HepG2 (cell line): ENCODE measurements around the gene LUZP1. TPM values are rescaled to one million over a fixed set of nuclear protein-coding genes. Genes with fewer than 3 reads are reported as not detected.
A peak's percentile ranks its signal among the peaks of the same experiment; 100 is the strongest.

Experiments
- ATAC-seq: fragments of 200-7000 bp; cut with Tn5 transposase; 3 replicates; pipeline ENCODE4 v1.9.1; 2020; ENCODE audit warnings: mild to moderate bottlenecking, moderate library complexity
- BruUV-seq: library from RNA; stranded (reverse); fragments of 400-500 nt; replicated peaks from 2 replicates; lab custom pipeline; 2021; lab: Mats Ljungman, UMichigan
- CTCF ChIA-PET: fragments of 300-600 bp; formaldehyde crosslinking; extraction: SDS; loops from one replicate; lab custom pipeline; 2021; ENCODE audit warnings: low total read pairs, inconsistent platforms, low intra/inter-chr PET ratio; lab: Yijun Ruan, JAX
- POLR2A ChIA-PET: fragments of 350-600 bp; sonication (Branson Sonifier 250); formaldehyde crosslinking; loops from one replicate; lab custom pipeline; 2020; ENCODE audit warnings: antibody characterized with exemption, inconsistent platforms; lab: Yijun Ruan, JAX
- DNase-seq: peaks from one replicate; pipeline ENCODE4 v3.0.0-alpha.2; 2015; ENCODE audit warnings: low spot score
- FAIRE-seq: peaks from 3 replicates; lab custom pipeline; 2011; peaks lifted over from hg19 to GRCh38; lab: Jason Lieb, UNC
- H2AFZ ChIP-seq: one replicate; pipeline ENCODE4 v1.6.1; 2011; ENCODE audit warnings: low read length, inconsistent platforms
- H3K27ac ChIP-seq: fragments of 300-600 bp; 3 replicates; pipeline ENCODE4 v1.8.0; 2011; ENCODE audit warnings: mixed run types, mild to moderate bottlenecking, mixed read lengths, low read length, inconsistent platforms; ENCODE audit not compliant: insufficient read depth; ENCODE audit errors: extremely low read length
- H3K27me3 ChIP-seq, 2 experiments: fragments of 200-600 bp in 1 of 2; 2 replicates in 1 of 2; 3 replicates in 1 of 2; pipeline versions ENCODE4 v1.6.0 to v1.8.0; 2011; ENCODE audit warnings: low read length in 2 of 2, mild to moderate bottlenecking in 2 of 2, moderate library complexity in 2 of 2, inconsistent platforms in 1 of 2; ENCODE audit not compliant: insufficient read depth in 2 of 2, control insufficient read depth in 1 of 2
- H3K36me3 ChIP-seq, 2 experiments: fragments of 200-600 bp in 1 of 2; replicated peaks in 1 of 2; 2 replicates in 1 of 2; 3 replicates in 1 of 2; pipeline versions ENCODE4 v1.5.1 to v1.8.0; 2011; ENCODE audit warnings: low read length in 2 of 2, inconsistent platforms in 1 of 2; ENCODE audit not compliant: insufficient read depth in 2 of 2, control insufficient read depth in 1 of 2
- H3K4me1 ChIP-seq: 2 replicates; pipeline ENCODE4 v1.5.1; 2012; ENCODE audit warnings: low read length, inconsistent platforms; ENCODE audit not compliant: insufficient read depth
- H3K4me2 ChIP-seq: 2 replicates; pipeline ENCODE4 v1.6.0; 2011; ENCODE audit warnings: low read depth, low read length, inconsistent platforms
- H3K4me3 ChIP-seq, 3 experiments: fragments of 200-600 bp in 1 of 3; sonication (generic), shearing (Covaris generic) in 1 of 3; replicated peaks in 1 of 3; 2 replicates each; pipeline ENCODE4 v1.5.1; 2011 to 2016; ENCODE audit warnings: low read length in 3 of 3, inconsistent platforms in 2 of 3, low read depth in 2 of 3, mild to moderate bottlenecking in 2 of 3, control low read depth in 1 of 3, mixed read lengths in 1 of 3; ENCODE audit not compliant: insufficient read depth in 1 of 3
- H3K79me2 ChIP-seq: one replicate; pipeline ENCODE4 v1.6.1; 2011; ENCODE audit warnings: low read length, inconsistent platforms; ENCODE audit not compliant: insufficient read depth
- H3K9ac ChIP-seq: 2 replicates; pipeline ENCODE4 v1.6.0; 2011; ENCODE audit warnings: mild to moderate bottlenecking, low read depth, low read length, inconsistent platforms; ENCODE audit not compliant: insufficient read depth
- H3K9me3 ChIP-seq: 2 replicates; pipeline ENCODE4 v1.5.1; 2012; ENCODE audit warnings: mild to moderate bottlenecking, low read length
- H4K20me1 ChIP-seq: 2 replicates; pipeline ENCODE4 v1.6.0; 2011; ENCODE audit warnings: inconsistent platforms, mild to moderate bottlenecking, low read length, moderate library complexity; ENCODE audit not compliant: insufficient read depth
- ARID2 ChIP-seq: sonication (generic); formaldehyde crosslinking; IDR thresholded peaks from 2 replicates; pipeline ENCODE4 v1.8.1; 2022; ENCODE audit warnings: mild to moderate bottlenecking, missing genetic modification reagents, borderline replicate concordance
- CEBPB ChIP-seq: IDR thresholded peaks from 2 replicates; pipeline ENCODE4 v1.6.1; 2011; ENCODE audit warnings: low read depth, low read length, improper control_type of control experiment, borderline replicate concordance
- EZH2 ChIP-seq: conservative IDR thresholded peaks from 2 replicates; pipeline ENCODE4 v1.6.1; 2012; ENCODE audit warnings: mild to moderate bottlenecking, low read depth, low read length, moderate library complexity
- MATR3 ChIP-seq: sonication (generic); formaldehyde crosslinking; IDR thresholded peaks from 2 replicates; pipeline ENCODE4 v1.4.0; 2020; ENCODE audit warnings: missing genetic modification reagents
- ZNF281 ChIP-seq: sonication (generic); formaldehyde crosslinking; IDR thresholded peaks from 2 replicates; pipeline ENCODE4 v1.4.0; 2020; ENCODE audit warnings: missing genetic modification reagents, borderline replicate concordance
- WGBS: methylation state at CpG from one replicate; pipeline ENCODE4 v1.1.6; 2017; ENCODE audit warnings: low lambda C conversion rate; 5-methylcytosine and 5-hydroxymethylcytosine counted together
- in situ Hi-C: cut with HindIII; loops from 2 replicates; pipeline ENCODE4 v1.10.0; 2017; ENCODE audit warnings: low pct_unique_long_range_greater_than_20kb; ENCODE audit not compliant: extremely low pct_ligation_motif_present
- intact Hi-C: fragments of 100-400 bp; cut with micrococcal nuclease; formaldehyde crosslinking; loops from one replicate; pipeline ENCODE4 v1.10.0; 2022; ENCODE audit not compliant: unreplicated experiment
- polyA plus RNA-seq, 8 experiments: library from polyadenylated mRNA; depleted of rRNA in 3 of 8; stranded (reverse) in 7 of 8; unstranded in 1 of 8; fragments of >200 nt; fragmentation: Illumina TruSeq in 4 of 8; extraction: Trizol in 4 of 8; gene quantifications; 2 replicates each; pipeline versions ENCODE4 v1.2.1 to v1.2.3, GENCODE V29; 2011 to 2016; ENCODE audit warnings: low read depth in 4 of 8, missing spikeins in 1 of 8, mixed read lengths in 1 of 8; ENCODE audit not compliant: insufficient read depth in 1 of 8
- total RNA-seq, 5 experiments: library from RNA; depleted of rRNA; stranded (reverse); fragments of >200 nt; fragmentation: Illumina TruSeq; extraction: Trizol; gene quantifications; 2 replicates each; pipeline ENCODE4 v1.2.3, GENCODE V29; 2016; ENCODE audit warnings: low read depth in 1 of 5

LUZP1 gene
- total and polyA plus RNA-seq, 2 of the 13 experiments (the other 11 are each of a cell fraction or from before 2014, with no cell fraction given), result 6.9 to 12.7 TPM

GRCh38 chr1:23100074-23100748 is 68.4 kb downstream of the LUZP1 start:
- ATAC-seq, result peak; percentile 42; the same call in 1 of the 3 replicates
- no peak overlapping the region for H3K4me2 ChIP-seq
- 58% methylated on average over 3 of the region's 3 CpGs for WGBS
- FAIRE-seq, result peak; percentile 12
- peaks cover 50% of the 10 kb centered on the region for H3K4me1 ChIP-seq
- DNase-seq, result peak; percentile 44
- peaks cover 0 to 5% of the 10 kb centered on the region in 2 experiments; a peak in 2 of 5 replicates for H3K36me3 ChIP-seq
- TF ChIP-seq MATR3 (no peak), CEBPB (peak; percentile 65; the same call in 1 of the 2 replicates), EZH2 (no peak), ARID2 (CRISPR knock-in tag) (no peak), ZNF281 (CRISPR knock-in tag) (no peak)
- no peak overlapping the region for H3K4me3 ChIP-seq
- peaks cover 3% of the 10 kb centered on the region for H3K79me2 ChIP-seq
- BruUV-seq, result no TSS peak
- H3K9me3 ChIP-seq, result peaks cover 5% of the 10 kb centered on the region; the same call in 1 of the 2 replicates
- no peak overlapping the region for H3K27ac ChIP-seq
- intact Hi-C loops, result no loop called here
- POLR2A ChIA-PET, result interaction anchor here (1.9 kb wide), 1 partner anchor 85 kb away, joined by 13 read pairs; no protein-coding TSS in a partner anchor
- no peak overlapping the region for H2AFZ ChIP-seq
- H4K20me1 ChIP-seq, result peaks cover 4% of the 10 kb centered on the region
- H3K9ac ChIP-seq, result no peak overlapping the region
- H3K27me3 ChIP-seq, result no peaks in the 10 kb centered on the region
- CTCF ChIA-PET, result interaction anchor here (2.0 to 5.6 kb wide), 2 partner anchors 78 to 86 kb away, joined by 17 to 110 read pairs; no protein-coding TSS in a partner anchor
- in situ Hi-C loops, result loop anchor here (10.0 kb wide), 1 partner anchor 175 kb away; no protein-coding TSS in a partner anchor
